ENCODE measurements around the gene MNT.

The MNT gene

DNA sequence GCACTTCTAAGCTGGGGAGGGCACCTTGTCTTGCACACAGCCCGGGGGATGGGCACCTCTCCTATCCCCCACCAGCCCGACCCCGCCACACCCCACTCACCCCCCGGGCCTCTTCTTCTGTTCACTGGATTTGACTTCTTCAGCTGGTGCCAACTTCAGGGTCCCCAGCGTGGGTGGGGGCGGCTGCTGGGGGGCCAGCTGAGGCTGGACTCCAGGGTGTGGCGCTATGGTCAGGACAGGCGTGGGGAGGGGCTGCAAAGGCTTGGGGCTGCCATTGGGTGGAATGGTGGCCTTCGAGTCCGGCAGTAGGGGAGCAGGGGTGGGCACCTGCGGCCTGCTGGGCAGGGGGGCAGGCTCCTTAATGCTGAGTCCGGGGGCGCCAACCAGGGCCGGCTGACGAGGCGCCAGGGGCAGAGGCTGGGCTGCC lies 6.1 kb downstream of the MNT start:
- no peak for DNase-seq

DNA sequence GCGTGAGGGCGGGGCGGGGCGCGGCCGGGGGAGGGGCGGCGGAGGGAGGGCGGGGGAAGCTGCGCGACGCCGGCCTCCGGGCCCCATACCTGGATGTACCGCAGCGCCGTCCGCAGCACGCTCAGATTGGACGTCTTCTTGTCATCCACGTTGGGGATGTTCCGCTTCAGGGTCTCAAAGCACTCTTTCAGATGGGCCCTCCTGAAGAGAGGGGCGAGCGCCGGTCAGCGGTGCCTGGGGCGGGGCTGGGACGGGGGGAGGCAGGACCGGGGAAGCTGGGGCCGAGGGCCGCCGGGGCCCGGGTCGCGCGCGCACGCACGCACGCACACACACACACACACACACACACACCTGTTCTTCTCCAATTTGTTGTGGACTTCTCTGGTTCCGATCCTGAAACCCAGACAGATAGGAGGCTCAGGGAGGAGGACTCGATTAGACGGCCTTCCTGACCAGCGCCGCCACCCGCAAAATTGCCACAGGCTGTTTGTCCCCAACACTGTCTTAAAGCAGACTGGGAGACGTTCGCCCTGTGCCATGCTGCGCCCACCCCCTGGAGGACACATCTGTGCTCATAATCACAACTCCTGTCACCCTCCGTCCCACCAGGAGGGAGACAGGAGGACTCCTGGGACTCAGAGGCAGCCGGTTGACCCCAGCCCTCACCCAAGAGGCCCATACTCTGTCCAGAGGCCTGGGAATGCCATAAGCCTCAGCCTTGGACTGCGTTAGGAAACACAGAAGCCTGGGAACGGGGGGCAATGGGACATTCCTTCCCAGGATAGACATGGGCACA lies 6.7 kb downstream of the MNT start:
- DNase-seq = no peak

DNA sequence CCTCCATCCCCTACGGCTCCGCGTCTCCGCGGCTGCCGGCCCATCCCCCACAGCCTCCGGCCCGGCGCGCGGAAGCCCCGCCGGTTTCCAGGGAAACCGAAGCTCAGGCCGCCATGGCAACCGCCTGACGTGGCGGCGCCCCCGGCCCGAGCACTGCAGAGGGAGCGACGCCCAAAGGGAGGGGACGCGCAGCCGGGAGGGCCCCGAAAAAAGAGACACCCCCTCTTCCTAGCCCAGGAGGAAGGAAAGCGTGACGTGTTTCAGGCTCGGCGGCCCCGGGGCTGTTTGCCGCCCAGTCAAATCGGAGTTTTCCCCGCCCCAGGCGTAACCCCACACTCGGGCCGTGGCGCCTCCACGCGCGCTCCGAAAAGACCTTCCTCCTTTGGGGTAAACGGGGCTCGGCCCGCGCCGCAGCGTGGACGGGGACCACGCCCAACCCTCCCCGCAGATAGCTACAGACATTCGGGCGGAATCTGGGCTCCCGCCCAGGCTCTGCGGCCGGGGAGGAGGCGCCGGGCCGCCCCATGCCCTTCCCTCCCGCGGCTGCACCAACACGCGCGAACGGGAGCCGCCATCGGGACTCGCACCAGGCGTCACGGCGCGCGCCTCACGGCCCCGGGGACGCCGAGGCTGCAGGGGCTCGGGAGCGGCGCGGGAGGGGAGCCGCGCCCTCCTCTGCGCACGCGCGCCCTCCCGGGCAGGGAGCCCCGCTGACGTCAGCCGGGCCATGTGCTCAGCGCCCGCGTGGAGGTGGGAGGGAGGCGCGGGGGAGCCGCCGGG lies 7.5 kb downstream of the MNT start:
- DNase-seq = peak; percentile 72

DNA sequence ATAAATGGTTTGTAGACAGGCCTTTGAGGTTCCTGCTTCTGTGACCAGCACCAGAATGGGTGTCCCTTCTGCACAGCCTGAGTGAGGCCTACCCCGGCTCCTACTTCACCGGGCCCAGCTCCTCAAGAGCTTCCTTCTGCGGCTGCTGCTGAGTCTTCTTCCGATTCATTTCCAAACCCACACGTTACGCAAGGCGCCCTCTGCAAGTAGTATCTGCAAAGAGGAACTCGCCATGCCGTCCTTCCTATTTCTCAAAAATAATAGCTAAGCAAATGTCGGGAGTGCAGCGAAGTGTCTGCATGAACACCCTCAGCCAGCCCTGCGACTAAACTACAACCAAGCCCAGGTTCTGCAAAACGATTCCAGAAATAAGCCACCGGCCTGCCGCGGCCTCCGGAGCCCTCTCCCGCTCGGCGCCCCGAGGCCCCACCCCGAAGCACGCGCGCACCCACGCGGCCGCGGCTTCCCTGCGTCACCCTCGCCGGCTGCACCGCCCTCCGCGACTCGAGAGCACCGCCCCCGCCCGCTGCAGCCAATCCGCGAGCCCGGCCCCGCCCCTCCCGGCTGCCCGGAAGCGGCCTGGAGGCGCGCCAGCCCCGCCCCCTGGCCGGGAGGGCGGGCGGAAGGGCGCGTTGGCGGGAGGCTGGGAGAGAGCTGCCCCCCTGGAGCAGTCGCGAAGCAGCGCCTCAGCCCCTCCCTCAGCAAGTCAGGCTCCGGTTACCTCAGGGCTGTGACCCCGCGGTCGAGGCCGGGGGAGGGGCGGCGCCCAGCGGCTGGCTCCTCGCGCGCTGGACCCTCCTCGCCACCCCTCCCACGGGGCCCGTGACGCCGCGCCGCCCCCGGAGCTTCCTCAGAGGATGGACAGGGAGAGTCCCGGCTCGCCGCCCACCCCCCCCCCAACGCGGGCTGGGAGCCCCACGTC lies 8.3 kb downstream of the MNT start:
- peak; percentile 75 for DNase-seq

DNA sequence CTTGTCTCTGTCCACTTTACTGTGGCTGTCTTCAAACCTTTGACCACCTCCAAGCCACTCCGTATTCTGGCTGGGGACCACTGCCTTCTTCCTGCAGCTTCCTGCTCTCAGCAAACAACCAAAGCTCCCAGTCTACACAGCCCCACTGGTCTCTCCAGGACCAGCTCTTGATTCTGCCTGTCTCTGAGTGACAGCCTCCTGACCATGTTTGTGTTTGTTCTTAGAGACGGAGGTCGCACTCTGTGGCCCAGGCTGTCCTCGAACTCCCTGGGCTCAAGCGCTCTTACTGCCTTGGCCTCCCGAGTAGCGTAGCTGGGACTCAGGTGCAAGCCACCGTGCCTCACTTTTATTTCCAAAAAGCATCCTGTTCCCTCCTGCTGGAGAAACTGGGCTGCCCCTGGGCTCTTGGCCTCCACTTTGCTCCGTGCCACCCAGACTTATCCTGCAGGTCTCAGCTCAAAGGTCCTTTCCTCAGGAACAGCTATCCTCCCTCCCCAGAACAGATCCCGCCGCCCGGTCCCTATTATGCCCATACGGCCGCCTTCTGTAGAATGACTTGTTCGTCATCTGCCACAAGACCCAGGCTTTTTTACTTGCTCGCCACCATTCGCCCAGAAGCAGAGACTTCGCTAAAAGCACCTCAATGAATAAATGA lies 9.1 kb downstream of the MNT start:
- no peak for DNase-seq

DNA sequence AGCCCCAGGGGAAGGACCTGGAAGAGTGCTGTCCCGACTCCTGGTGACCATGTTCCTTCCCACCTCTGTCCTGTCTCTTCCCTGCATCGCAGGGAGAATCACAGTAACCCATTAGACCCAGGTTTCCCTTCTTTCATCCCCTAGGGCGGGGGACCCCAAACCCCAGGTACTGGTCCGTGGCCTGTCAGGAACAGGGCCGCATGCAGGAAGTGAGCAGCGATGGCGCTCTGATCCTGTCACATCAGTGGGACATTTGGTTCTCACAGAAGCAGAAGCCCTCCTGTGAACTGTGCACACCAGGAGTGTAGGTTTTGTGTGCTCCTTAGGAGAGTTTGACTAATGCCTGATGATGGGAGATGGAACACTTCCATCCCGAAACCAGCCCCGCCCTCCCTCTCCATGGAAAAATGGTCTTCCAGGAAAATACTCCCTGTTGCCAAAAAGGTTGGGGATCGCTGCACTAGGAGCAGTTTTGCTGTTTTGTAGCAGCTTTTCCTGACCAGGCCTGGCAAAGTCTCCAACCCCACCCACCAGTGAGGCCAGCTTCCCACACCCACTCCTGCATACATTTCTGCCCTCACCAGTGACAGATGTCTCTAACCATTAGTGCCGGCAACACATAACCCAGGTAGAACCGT lies 10.5 kb downstream of the MNT start:
- no peak for DNase-seq

DNA sequence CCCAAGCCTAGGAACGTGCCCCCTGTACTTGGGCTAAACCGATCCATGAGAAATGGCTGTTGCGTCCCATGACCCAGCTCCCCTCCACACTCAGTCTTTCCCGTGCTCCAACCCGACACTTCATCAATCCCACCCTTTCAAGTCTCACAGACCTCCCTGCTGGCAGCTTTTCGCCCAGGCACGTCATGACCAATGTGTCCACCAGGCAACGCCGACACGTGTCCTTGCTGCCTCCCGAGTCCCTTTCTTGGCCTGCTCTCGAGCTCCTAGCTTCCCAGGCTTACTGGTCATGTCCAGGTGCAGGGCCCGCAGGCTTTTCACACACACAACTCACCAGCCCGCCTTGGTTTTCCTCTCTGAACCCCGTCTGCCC lies 12.2 kb downstream of the MNT start:
- DNase-seq = no peak

DNA sequence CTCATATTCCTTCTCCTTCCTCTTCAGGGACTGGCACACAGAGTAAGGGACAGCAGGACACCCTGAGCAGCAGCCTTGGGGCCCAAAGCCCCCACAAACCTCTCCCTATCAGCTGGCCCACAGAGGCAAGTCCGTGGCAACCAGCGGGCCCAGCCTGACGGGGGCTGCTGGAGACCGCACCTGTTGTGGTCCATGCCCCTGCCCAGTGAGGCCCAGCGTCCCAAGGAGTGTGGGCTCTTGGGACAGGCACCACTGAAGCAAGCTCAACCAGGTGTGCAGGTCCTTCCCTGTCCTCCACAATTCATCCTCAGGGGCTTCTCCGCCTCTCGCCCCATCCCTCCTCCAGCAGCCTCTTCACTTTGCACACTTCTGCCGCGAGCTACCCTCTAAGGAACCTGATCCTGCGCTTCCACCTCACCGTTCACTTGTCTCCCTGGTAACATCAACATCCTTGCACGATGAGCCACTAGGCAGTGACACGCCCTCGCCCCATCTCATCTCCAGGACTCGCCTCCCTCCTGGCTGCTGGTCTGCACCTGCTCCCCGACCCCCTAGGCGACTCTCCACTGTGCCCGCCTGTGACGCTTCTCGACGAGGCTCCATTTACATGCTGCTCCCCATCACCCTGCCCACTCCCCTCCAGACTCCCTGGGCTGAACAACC lies 12.7 kb downstream of the MNT start:
- no peak for DNase-seq

DNA sequence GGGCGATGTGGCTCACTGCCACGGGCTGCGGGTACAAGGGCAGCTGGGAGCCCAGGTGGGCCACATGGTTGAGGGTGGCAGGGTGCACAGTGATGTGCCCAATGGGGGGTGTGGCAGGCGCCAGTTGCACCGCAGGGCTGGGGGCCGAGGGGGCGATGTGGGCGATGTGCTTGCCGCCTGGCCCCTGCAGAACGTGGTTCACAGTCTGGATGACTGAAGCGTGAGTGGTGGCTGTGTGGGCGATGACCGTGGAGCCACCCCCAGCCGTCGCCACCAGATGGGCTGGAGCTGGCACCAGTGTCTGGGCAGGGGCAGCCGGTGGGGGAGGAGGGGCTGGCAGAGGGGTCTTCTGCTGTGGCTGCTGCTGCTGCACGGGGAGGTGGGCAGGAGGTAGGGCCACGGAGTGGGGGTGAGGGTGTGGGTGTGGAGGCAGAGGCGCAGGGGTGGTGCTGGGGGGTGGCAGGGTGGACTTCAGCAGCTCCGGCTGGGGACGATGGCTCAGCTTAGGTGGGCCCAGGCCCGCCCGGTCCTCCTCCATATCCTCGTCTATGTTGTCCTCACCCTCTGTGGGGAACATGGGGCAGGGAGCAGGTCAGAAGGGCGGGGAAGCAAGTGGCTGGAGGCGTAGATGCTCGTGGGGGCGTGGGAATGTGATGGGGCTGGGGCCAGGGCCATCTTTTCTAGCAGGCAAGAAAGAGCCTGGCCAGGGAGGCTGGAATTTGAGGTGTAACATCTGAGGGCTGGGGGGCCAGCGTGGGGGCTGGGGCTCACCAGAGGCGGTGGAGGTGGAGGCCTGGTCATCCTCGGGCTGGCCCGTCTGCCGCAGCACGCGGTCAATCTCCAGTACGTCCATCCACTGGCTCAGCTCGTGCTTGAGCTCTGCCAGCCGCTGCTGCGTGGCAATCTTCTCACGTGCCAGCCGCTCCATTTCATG lies 13.5 kb downstream of the MNT start:
- no peak for DNase-seq

DNA sequence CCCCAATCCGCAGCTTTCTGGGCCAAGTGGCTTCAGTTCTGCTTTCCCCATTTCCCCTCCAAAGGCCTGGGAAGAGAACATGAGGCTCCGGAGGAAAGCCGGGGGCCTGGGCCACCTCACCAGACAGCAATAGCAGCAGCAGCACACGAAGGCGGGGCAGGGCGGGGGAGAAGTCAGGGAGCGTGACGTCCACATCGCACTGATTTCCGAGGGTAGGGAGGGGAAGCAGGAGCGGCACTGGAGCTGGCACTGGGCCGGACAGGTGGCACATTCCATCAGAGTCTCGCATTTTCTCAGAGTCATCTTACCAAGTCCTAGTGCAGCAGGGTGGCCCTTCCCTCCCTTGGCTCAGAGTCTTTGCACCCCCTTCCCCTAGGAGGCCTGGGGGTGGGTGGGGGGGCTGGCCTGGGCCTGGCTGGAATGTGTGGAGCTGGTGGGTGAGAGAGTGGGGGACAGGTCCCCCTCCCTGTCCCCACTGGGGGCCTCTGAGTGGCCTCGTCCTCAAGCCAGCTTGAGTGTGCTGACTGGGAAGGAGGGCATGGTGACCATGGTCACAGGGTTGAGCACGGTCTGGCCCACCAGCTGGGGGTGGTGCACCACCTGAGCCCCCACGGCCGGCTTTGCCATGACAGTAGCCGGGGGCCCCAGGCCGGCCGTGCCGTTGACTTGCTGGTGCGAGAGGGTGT lies 14.3 kb downstream of the MNT start:
- no peak for DNase-seq

DNA sequence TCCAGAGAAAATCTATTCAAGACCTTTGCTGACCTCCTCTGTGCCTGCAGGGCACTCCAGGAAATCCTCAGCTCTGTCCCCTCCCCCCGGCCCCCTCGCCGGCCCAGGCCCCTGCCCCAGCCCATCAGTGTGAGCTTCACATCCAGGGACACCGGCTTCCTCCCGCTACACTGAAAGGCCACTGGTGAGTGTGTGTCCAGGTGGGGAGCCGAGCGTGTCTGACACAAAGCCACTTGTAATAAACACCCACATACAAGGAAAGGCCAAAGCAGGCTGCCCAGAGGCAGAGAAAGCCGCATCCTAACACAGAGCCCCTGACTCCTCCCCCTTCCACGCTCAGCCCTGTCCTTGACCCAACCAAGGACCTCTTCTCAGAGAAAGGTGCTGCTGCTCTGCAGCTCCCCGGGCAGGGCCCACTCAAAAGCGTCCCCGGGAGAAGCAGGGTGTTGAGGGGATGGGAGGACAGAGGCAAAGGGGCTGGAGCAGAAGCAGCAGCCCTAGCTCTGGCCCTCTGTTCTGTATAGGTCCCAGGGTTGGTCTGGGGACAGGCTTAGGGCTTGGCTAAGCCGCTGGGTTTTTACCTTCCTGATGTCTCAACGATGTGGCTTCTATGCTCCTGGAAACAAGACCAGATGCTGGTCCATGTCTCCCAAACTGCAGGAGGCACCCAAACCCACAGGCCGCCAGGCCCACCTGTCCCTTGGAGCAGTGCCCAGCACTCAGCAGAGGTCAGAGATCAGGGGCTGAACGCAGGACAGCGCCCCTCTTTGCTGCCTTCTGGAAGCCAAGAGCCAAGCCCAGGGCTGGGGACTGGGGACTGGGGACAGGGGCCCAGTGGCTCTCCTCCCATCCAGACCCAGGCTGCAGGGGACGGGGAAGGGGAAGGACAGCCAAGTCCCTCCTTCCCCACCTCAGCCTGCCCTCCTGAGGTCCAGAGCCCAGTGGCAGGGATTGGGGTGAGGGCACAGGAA lies 15.3 kb downstream of the MNT start:
- DNase-seq = no peak

DNA sequence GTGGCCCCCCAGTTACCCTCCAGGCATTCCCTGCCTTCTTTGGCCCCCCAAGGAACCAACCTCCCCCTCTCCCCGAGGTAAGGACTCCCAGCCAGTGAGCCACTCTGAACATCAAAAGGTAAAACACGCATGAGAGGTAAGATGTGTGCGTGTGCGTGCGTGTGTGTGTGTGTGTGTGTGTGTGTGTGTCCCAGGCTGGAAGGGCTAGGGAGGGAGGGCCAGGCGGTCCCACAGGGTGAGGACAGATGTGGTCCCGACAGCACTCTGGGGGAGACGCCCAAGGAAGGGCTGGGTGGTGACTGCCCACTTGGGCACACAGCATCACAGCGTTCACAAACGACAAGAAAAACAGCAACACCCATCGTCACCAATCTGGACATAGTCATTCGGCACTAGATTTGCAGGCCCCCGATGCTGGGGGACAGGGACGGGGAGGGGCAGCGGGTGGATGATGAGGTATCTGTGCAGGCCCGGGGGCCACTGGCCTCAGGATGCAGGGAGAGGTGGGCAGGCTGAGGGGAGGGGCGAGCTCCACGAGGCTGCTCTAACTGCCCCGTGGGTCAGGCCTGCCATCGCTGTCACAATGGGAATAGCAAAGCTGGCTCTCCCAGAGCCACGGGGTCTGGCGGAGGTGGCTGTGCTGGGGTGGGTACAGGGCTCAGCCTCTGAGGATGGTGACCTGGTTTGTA lies 16.3 kb downstream of the MNT start:
- DNase-seq = no peak

DNA sequence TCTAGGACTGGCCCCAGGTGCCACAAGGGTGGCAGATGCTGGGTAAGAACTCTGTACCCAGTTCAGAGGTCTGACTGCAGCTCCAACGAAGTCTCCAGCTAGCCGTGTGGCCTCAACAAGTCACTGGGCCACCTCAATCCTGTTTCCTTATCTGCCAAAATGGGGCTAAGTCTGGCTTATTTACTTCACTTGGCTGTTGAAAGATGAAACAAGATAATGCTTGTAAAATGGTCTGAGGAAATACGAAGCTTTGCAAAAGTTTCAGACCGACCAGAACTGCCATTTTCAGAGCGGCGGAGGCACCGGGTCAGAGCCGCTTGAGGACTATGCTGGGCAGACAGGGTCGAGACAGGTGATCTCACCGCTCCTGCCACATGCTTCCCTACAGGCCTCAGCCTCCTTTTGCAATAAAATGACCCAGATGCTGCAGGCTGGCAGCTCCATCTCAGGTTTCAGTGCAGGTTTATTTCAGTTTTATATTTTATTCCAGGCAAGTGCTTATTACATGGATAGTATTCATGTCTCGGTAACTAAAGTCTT lies 17.2 kb downstream of the MNT start:
- DNase-seq = no peak

DNA sequence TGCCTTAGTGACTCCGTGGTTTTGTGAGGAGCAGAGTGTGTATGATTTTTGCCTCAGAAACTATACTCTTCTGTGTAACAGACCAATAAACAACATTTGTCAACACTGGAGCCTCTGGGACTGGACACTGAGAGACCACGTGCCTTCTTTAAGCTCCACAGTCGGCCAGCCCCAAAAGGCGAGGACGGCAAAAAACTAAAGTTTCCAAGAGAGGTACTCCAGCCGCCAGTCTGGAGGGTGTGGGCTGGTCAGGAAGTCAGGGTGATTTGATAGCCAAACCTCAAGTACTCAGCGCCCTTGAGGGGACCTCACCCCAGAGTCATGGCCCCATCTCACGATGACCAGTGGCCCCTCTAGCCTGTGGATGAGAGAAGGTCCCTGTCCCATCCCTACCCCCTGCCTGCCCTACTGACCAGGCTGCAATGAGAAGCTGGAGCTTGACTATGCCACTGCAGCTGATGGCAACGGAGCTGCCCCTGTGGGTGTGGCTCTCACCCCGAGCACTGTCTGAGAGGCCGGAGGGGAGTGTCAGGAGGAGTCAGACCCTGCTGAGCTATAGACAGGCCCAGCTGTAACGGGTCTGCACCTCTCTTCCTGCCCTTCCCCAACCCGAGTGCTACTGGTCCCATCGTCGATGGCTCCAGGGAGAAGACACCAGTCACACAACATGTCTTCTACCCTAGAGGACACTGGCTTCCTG lies 19.8 kb downstream of the MNT start:
- no peak for DNase-seq

DNA sequence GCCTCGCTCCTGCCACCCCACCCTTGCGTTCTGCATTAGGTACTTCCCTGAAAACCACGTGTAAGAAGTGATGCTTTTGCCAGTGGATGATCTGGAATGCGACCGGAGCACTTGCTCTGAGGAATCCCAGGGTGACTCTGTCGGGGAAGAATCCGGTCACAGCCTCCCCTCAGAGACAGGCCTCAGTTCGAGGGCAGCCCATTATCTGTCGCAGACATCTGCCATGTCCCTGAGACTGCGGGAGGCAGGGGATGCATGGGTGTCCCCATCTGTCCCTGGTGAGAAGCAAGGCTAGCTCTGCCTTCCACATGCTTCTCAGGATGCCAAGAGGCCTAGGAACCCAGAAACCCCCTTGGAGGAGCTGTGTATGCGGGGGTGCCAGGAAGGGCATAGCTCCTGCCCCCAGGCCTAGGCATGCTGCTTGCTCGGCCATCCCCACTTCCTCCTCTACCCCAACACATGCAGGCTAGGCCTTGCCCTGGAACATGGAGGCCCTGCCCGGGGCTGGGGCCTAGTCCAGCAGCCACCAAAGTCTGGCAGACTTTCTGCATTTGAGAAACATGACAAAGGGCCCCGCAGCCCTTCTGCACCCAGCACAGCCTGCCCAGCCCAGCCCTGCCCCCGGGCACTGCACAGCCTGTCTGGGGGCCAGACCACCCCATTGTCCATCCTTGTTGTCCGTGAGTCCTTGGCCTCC lies 20.5 kb downstream of the MNT start:
- no peak for DNase-seq

DNA sequence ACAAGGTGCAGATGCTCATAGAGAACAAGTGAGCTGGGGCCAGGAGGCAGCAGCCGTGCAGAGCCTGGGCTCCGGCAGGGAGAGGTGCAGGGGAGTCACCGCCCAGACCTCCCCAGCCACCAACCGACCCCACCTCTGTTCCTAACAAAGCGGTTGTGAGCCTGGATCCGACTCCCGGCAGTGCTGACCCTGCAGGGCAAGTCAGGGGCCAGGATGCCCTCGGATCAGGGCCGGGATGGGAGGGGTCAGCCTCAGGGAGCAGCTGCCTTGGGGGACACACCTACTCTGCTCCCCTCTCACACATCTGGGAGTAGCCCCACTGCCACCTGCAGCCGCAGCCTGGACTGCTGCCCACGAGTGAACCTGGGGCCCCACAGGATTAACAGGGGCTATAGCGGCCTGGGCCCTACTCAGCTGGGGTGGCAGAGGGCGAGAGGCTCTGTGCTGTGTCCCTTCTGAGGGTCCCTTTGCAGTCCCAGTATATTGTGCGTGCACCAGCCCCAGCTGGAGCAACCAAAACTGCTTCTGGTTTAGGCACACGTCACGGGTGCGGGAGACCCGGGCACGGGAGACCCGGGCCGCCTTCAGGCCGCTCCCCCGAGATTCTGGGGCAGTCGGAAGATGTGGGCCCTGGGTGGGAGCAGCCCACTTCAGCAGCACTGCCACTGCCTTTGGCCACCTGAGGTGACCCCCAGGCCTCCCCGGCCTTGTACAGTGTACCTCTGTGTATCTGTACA lies 21.2 kb downstream of the MNT start:
- no peak for DNase-seq
